Sigmoid colon (tissue), 7 donors: Measurements from ENCODE around the gene SHANK1. TPM values are rescaled to one million over a fixed set of nuclear protein-coding genes. Genes with fewer than 3 reads are reported as not detected.

Source experiments
- DNase-seq: peaks from one replicate; pipeline ENCODE4 v3.0.0-alpha.2; 2019
- H3K27ac ChIP-seq, 4 donors: fragments of 200-600 bp; sonication (generic); one replicate each; pipeline ENCODE4 v1.5.1; 2016 to 2019; ENCODE audit warnings: mild to moderate bottlenecking in 1 of 4
- H3K27me3 ChIP-seq, 3 donors: fragments of 200-600 bp; sonication (generic); one replicate each; pipeline ENCODE4 v1.5.1; 2019; ENCODE audit warnings: mild to moderate bottlenecking in 1 of 3
- H3K36me3 ChIP-seq, 4 donors: fragments of 200-600 bp; sonication (generic); one replicate each; pipeline ENCODE4 v1.5.1; 2016 to 2019
- H3K4me1 ChIP-seq, 4 donors: fragments of 200-600 bp; sonication (generic); one replicate each; pipeline ENCODE4 v1.5.1; 2017 to 2019
- H3K4me3 ChIP-seq, 4 donors: fragments of 200-600 bp; sonication (generic); one replicate each; pipeline ENCODE4 v1.5.1; 2017 to 2019; ENCODE audit warnings: mild to moderate bottlenecking in 2 of 4, moderate library complexity in 1 of 4
- H3K9me3 ChIP-seq, 4 donors: fragments of 200-600 bp in 3 of 4; sonication (generic) in 3 of 4; one replicate each; pipeline versions ENCODE4 v1.5.1 to v1.6.1; 2013 to 2019
- CTCF ChIP-seq, 4 experiments: fragments of 450-650 bp in 3 of 4; fragments of 200-600 bp in 1 of 4; IDR thresholded peaks; one replicate each; pipeline ENCODE4 v1.5.1; 2016 to 2019; ENCODE audit warnings: antibody characterized with exemption in 4 of 4, mild to moderate bottlenecking in 3 of 4, moderate library complexity in 2 of 4
- EP300 ChIP-seq, 4 donors: sonication (generic); formaldehyde crosslinking; IDR thresholded peaks; one replicate each; pipeline ENCODE4 v1.6.1; 2017; ENCODE audit warnings: antibody characterized with exemption in 4 of 4
- POLR2A ChIP-seq, 2 donors: fragments of 450-650 bp; IDR thresholded peaks; one replicate each; pipeline ENCODE4 v1.6.1; 2016; ENCODE audit warnings: antibody characterized with exemption in 2 of 2, mild to moderate bottlenecking in 2 of 2, moderate library complexity in 2 of 2
- POLR2AphosphoS5 ChIP-seq, 4 donors: sonication (generic); formaldehyde crosslinking; IDR thresholded peaks; one replicate each; pipeline ENCODE4 v1.6.1; 2017; ENCODE audit warnings: antibody characterized with exemption in 4 of 4
- WGBS, 2 donors: extraction: QIAGEN DNeasy Blood & Tissue Kit; methylation state at CpG; one replicate each; pipeline ENCODE4 v1.1.7; 2013; 5-methylcytosine and 5-hydroxymethylcytosine counted together
- intact Hi-C: fragments of 100-400 bp; cut with DNase I; formaldehyde crosslinking; loops from one replicate; pipeline ENCODE4 v1.15.1; 2023
- polyA plus RNA-seq, 3 donors: library from polyadenylated mRNA; stranded (reverse); fragments of 200-250 nt; gene quantifications; one replicate each; pipeline ENCODE4 v1.2.3, GENCODE V29; 2013
- total RNA-seq, 4 donors: library from RNA; depleted of rRNA; stranded (reverse); fragments of >200 nt; gene quantifications; one replicate each; pipeline ENCODE4 v1.1.0, GENCODE V29; 2016
- donor health status: healthy with polysubstance abuse.
- donor health status: Bipolar disorder and iron deficiency.
- donor health status: healthy.

The SHANK1 gene
- total and polyA plus RNA-seq, 7 donors = under 0.01 to 1.2 (median 0.19) TPM; not detected in 2

- intact Hi-C loops = no loop called here
- H3K27ac ChIP-seq = no peak overlapping the region
- TF ChIP-seq CTCF (IDR thresholded peaks at IDR 0.05) (no peak), POLR2A (IDR thresholded peaks at IDR 0.05) (no peak), EP300 (IDR thresholded peaks at IDR 0.05) (no peak), POLR2AphosphoS5 (IDR thresholded peaks at IDR 0.05) (no peak)
- DNase-seq = no peak
- 37 to 54% methylated on average over 6 of the region's 6 CpGs for WGBS, 2 donors
- no peak overlapping the region for H3K4me3 ChIP-seq
- no peaks in the 10 kb centered on the region for H3K36me3 ChIP-seq
- H3K27me3 ChIP-seq = peaks cover 0 to 43% (median 12%) of the 10 kb centered on the region in 3 donors
- no peaks in the 10 kb centered on the region for H3K9me3 ChIP-seq
- H3K4me1 ChIP-seq = no peaks in the 10 kb centered on the region
These were observed 73.4 kb downstream of the SHANK1 start for GRCh38 chr19:50646074-50646807.

- intact Hi-C loops = no loop called here
- Histone ChIP-seq H3K4me3 (no peak overlapping the region), H3K27me3 (peaks cover 0 to 50% (median 16%) of the 10 kb centered on the region in 3 donors), H3K4me1 (no peaks in the 10 kb centered on the region), H3K36me3 (no peaks in the 10 kb centered on the region), H3K9me3 (no peaks in the 10 kb centered on the region), H3K27ac (no peak overlapping the region)
- TF ChIP-seq CTCF (IDR thresholded peaks at IDR 0.05) = no peak
- no peak for TF ChIP-seq EP300 (IDR thresholded peaks at IDR 0.05)
- TF ChIP-seq POLR2A (IDR thresholded peaks at IDR 0.05) = no peak
- no peak for TF ChIP-seq POLR2AphosphoS5 (IDR thresholded peaks at IDR 0.05)
- no peak for DNase-seq
- WGBS, 2 donors = 80 to 81% methylated on average over 6 of the region's 6 CpGs
These were observed 74.5 kb downstream of the SHANK1 start for GRCh38 chr19:50645107-50645506.

- DNase-seq = no peak
- H3K4me3 ChIP-seq = no peak overlapping the region
- peaks cover 0 to 6% (median 3%) of the 10 kb centered on the region in 4 donors for H3K4me1 ChIP-seq
- TF ChIP-seq EP300 (IDR thresholded peaks at IDR 0.05) = no peak
- TF ChIP-seq POLR2A (IDR thresholded peaks at IDR 0.05) = no peak
- TF ChIP-seq CTCF (IDR thresholded peaks at IDR 0.05) = no peak
- no peak for TF ChIP-seq POLR2AphosphoS5 (IDR thresholded peaks at IDR 0.05)
- 35 to 51% methylated on average over 1 of the region's 1 CpG for WGBS, 2 donors
- no peaks in the 10 kb centered on the region for H3K9me3 ChIP-seq
- no peaks in the 10 kb centered on the region for H3K36me3 ChIP-seq
- H3K27me3 ChIP-seq = peaks cover 0 to 57% (median 23%) of the 10 kb centered on the region in 3 donors
- no peak overlapping the region for H3K27ac ChIP-seq
- intact Hi-C loops = no loop called here
These were observed 75.2 kb downstream of the SHANK1 start for GRCh38 chr19:50644315-50644915.

- Histone ChIP-seq H3K27me3 (peaks cover 0 to 57% (median 49%) of the 10 kb centered on the region in 3 donors), H3K4me3 (no peak overlapping the region), H3K36me3 (no peaks in the 10 kb centered on the region), H3K27ac (no peak overlapping the region), H3K9me3 (no peaks in the 10 kb centered on the region), H3K4me1 (peaks cover 0 to 13% (median 7%) of the 10 kb centered on the region in 4 donors)
- 55 to 62% methylated on average over 2 of the region's 2 CpGs for WGBS, 2 donors
- intact Hi-C loops = no loop called here
- TF ChIP-seq CTCF (IDR thresholded peaks at IDR 0.05) = no peak
- no peak for TF ChIP-seq POLR2AphosphoS5 (IDR thresholded peaks at IDR 0.05)
- TF ChIP-seq EP300 (IDR thresholded peaks at IDR 0.05) = no peak
- TF ChIP-seq POLR2A (IDR thresholded peaks at IDR 0.05) = no peak
- no peak for DNase-seq
These were observed 79.2 kb downstream of the SHANK1 start for GRCh38 chr19:50640368-50640767.
